Testis (tissue), 3 donors: ENCODE data around the gene LIMD2. TPM values are rescaled to one million over a fixed set of nuclear protein-coding genes. Genes with fewer than 3 reads are reported as not detected.

Experiments used
- DNase-seq: peaks from one replicate; pipeline ENCODE4 v3.0.0-alpha.2; 2019
- H3K27ac ChIP-seq, 2 donors: fragments of 200-600 bp; sonication (generic); one replicate each; pipeline ENCODE4 v1.5.1; 2019
- H3K27me3 ChIP-seq: fragments of 200-600 bp; sonication (generic); one replicate; pipeline ENCODE4 v1.5.1; 2019
- H3K36me3 ChIP-seq: fragments of 200-600 bp; sonication (generic); one replicate; pipeline ENCODE4 v1.5.1; 2017; ENCODE audit warnings: low read depth; ENCODE audit errors: missing control alignments
- H3K4me1 ChIP-seq: fragments of 200-600 bp; sonication (generic); one replicate; pipeline ENCODE4 v1.5.1; 2019
- H3K4me3 ChIP-seq, 2 donors: fragments of 200-600 bp; sonication (generic); one replicate each; pipeline ENCODE4 v1.5.1; 2017 to 2019
- H3K9me3 ChIP-seq: fragments of 200-600 bp; sonication (generic); one replicate; pipeline ENCODE4 v1.5.1; 2017
- CTCF ChIP-seq, 3 experiments: fragments of 450-650 bp in 2 of 3; fragments of 200-600 bp in 1 of 3; sonication (generic) in 1 of 3; IDR thresholded peaks; one replicate each; pipeline ENCODE4 v1.5.1; 2016 to 2019; ENCODE audit warnings: antibody characterized with exemption in 3 of 3, mild to moderate bottlenecking in 2 of 3, moderate library complexity in 1 of 3
- POLR2A ChIP-seq: fragments of 450-650 bp; IDR thresholded peaks from one replicate; pipeline ENCODE4 v1.6.1; 2017; ENCODE audit warnings: antibody characterized with exemption, mild to moderate bottlenecking, moderate library complexity
- WGBS, 2 donors: methylation state at CpG; one replicate each; pipeline ENCODE4 v1.1.5; 2018; 5-methylcytosine and 5-hydroxymethylcytosine counted together
- intact Hi-C: fragments of 100-400 bp; cut with DNase I; formaldehyde crosslinking; loops from one replicate; pipeline ENCODE4 v1.15.1; 2023; ENCODE audit warnings: low total_unique reads
- polyA plus RNA-seq: library from polyadenylated mRNA; stranded (reverse); fragments of 350-450 nt; fragmentation: Illumina TruSeq; extraction: RNeasy Lipid Tissue Mini Kit (QIAGEN cat#74804); gene quantifications from one replicate; pipeline ENCODE4 v1.2.3, GENCODE V29; 2014; ENCODE audit warnings: low read depth, low replicate concordance; ENCODE audit not compliant: insufficient read depth
- total RNA-seq, 2 donors: library from RNA; depleted of rRNA; stranded (reverse); fragments of >200 nt; gene quantifications; one replicate each; pipeline ENCODE4 v1.2.3, GENCODE V29; 2016

LIMD2 gene
- total and polyA plus RNA-seq, 3 donors from 2014 or later, result 21.9 to 22.9 (median 22.8) TPM

GRCh38 chr17:63647936-63648335 lies 52.0 kb downstream of the LIMD2 start:
- no peak for TF ChIP-seq POLR2A
- no peak for TF ChIP-seq CTCF (IDR thresholded peaks at IDR 0.05)
- intact Hi-C loops, result no loop called here
- Histone ChIP-seq H3K27ac (no peak overlapping the region), H3K4me1 (no peaks in the 10 kb centered on the region), H3K27me3 (no peaks in the 10 kb centered on the region), H3K36me3 (no peaks in the 10 kb centered on the region), H3K4me3 (no peak overlapping the region), H3K9me3 (no peaks in the 10 kb centered on the region)
- no peak for DNase-seq

DNA sequence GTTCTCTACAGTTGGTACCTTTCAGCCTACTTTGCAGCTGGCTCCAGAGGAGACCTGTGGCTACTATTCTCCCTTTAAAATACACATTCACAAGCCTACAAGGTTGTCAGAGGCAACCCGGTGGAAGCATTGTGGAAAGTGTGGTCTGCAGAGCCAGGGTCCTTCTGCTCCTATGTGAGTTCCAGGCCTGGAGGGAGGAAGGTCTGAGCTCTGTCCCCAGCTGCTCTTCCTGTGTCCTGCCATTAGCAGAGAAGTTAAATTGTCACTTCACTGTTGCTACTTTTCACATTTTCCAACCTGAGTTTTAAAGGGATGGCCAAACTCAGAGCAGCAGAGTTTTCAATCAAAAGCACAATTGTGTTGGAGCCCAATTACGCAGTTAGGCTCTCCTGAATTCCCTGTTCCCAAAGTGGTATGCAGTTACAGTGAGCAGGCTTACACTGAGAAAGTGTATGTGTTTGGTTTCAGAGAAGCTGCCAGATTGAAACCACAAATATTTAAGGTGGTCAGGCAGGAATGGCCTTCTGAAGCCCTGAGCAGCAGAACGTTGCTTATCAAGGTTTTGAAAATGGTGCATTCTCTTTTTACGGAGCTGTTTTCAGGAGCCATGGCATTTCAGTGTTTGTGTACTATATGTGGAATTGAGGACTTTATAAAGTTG lies 52.7 kb downstream of the LIMD2 start:
- WGBS, 2 donors, result 66 to 71% methylated on average over 4 of the region's 4 CpGs
- intact Hi-C loops, result no loop called here
- TF ChIP-seq POLR2A (no peak), CTCF (IDR thresholded peaks at IDR 0.05) (no peak)

DNA sequence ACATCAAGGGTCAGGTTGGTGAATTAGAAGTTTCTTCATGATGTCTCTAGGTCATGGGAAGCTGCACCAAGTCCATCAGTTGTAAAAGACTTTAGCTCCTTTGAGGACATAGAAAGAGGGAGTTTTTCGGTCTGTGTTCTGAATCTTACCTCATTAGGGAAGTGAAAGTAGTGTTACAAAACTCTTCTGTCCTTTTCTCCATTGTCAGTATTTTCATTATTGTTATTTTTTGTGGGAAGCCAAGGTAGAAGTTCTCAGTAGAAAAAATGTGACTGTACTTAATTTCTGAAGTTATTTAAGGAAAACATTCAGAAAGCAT lies 53.5 kb downstream of the LIMD2 start:
- Histone ChIP-seq H3K27me3 (no peaks in the 10 kb centered on the region), H3K36me3 (no peaks in the 10 kb centered on the region), H3K27ac (no peak overlapping the region), H3K4me3 (no peak overlapping the region), H3K4me1 (no peaks in the 10 kb centered on the region), H3K9me3 (no peaks in the 10 kb centered on the region)
- 86 to 87% methylated on average over 1 of the region's 1 CpG for WGBS, 2 donors
- intact Hi-C loops, result no loop called here
- DNase-seq, result no peak
- TF ChIP-seq CTCF (IDR thresholded peaks at IDR 0.05), result no peak
- no peak for TF ChIP-seq POLR2A

More for the DNA sequence above, 52.7 kb downstream of the LIMD2 start:
- Histone ChIP-seq H3K4me1 (no peaks in the 10 kb centered on the region), H3K36me3 (no peaks in the 10 kb centered on the region), H3K9me3 (no peaks in the 10 kb centered on the region), H3K27me3 (no peaks in the 10 kb centered on the region), H3K4me3 (no peak overlapping the region), H3K27ac (no peak overlapping the region)
- no peak for DNase-seq

Other genes starting within 250 kb of the LIMD2 start
- 100 to 1,000 TPM in 1 of 2 donors, 10 to 100 TPM in 1; 87.8 to 174 TPM for gene ACE, start 223.1 kb downstream of the LIMD2 start, total RNA-seq
- 216 TPM for gene ACE, start 223.1 kb downstream of the LIMD2 start, polyA plus RNA-seq
- gene KCNH6, start 176.8 kb downstream of the LIMD2 start, total RNA-seq, result under 1 TPM; 0.79 to 0.99 TPM
- 1.7 TPM for gene KCNH6, start 176.8 kb downstream of the LIMD2 start, polyA plus RNA-seq
- 10 to 100 TPM; 51.7 to 66.8 TPM for gene DCAF7, start 149.6 kb downstream of the LIMD2 start, total RNA-seq
- 164 TPM for gene DCAF7, start 149.6 kb downstream of the LIMD2 start, polyA plus RNA-seq
- gene TACO1, start 99.2 kb downstream of the LIMD2 start, total RNA-seq, result 10 to 100 TPM; 19.2 to 22.3 TPM
- 28.0 TPM for gene TACO1, start 99.2 kb downstream of the LIMD2 start, polyA plus RNA-seq
- 10 to 100 TPM; 57.5 to 57.7 TPM for gene MAP3K3, start 77.7 kb downstream of the LIMD2 start, total RNA-seq
- gene MAP3K3, start 77.7 kb downstream of the LIMD2 start, polyA plus RNA-seq, result 46.0 TPM
- gene STRADA, start 41.7 kb upstream of the LIMD2 start, total RNA-seq, result 10 to 100 TPM; 55.3 to 78.7 TPM
- 142 TPM for gene STRADA, start 41.7 kb upstream of the LIMD2 start, polyA plus RNA-seq
- gene CCDC47, start 73.5 kb upstream of the LIMD2 start, total RNA-seq, result 10 to 100 TPM; 65.7 to 68.0 TPM
- gene CCDC47, start 73.5 kb upstream of the LIMD2 start, polyA plus RNA-seq, result 52.4 TPM
- gene DDX42, start 74.0 kb upstream of the LIMD2 start, total RNA-seq, result 100 to 1,000 TPM; 173 to 203 TPM
- 124 TPM for gene DDX42, start 74.0 kb upstream of the LIMD2 start, polyA plus RNA-seq
- gene PSMC5, start 127.3 kb upstream of the LIMD2 start, total RNA-seq, result 100 to 1,000 TPM; 121 to 145 TPM
- 269 TPM for gene PSMC5, start 127.3 kb upstream of the LIMD2 start, polyA plus RNA-seq
- gene FTSJ3, start 127.5 kb upstream of the LIMD2 start, total RNA-seq, result 10 to 100 TPM; 47.2 to 59.7 TPM
- 39.9 TPM for gene FTSJ3, start 127.5 kb upstream of the LIMD2 start, polyA plus RNA-seq
- 100 to 1,000 TPM; 121 to 122 TPM for gene SMARCD2, start 142.6 kb upstream of the LIMD2 start, total RNA-seq
- 95.2 TPM for gene SMARCD2, start 142.6 kb upstream of the LIMD2 start, polyA plus RNA-seq
- under 1 TPM in 1 of 2 donors, not detected in 1; 0.47 TPM for gene CSH2, start 173.6 kb upstream of the LIMD2 start, total RNA-seq
- gene CSH2, start 173.6 kb upstream of the LIMD2 start, polyA plus RNA-seq, result not detected
- under 1 TPM in 1 of 2 donors, not detected in 1; 0.62 TPM for gene GH2, start 181.8 kb upstream of the LIMD2 start, total RNA-seq
- not detected for gene GH2, start 181.8 kb upstream of the LIMD2 start, polyA plus RNA-seq
- 1 to 10 TPM in 1 of 2 donors, under 1 TPM in 1; 0.71 to 1.2 TPM for gene CSH1, start 196.4 kb upstream of the LIMD2 start, total RNA-seq
- gene CSH1, start 196.4 kb upstream of the LIMD2 start, polyA plus RNA-seq, result not detected
- gene CSHL1, start 211.1 kb upstream of the LIMD2 start, total RNA-seq, result not detected
- gene CSHL1, start 211.1 kb upstream of the LIMD2 start, polyA plus RNA-seq, result not detected
- under 1 TPM in 1 of 2 donors, not detected in 1; 0.43 TPM for gene GH1, start 218.7 kb upstream of the LIMD2 start, total RNA-seq
- not detected for gene GH1, start 218.7 kb upstream of the LIMD2 start, polyA plus RNA-seq
- gene CD79B, start 232.2 kb upstream of the LIMD2 start, total RNA-seq, result under 1 TPM; 0.62 to 0.87 TPM
- gene CD79B, start 232.2 kb upstream of the LIMD2 start, polyA plus RNA-seq, result 4.3 TPM